GM12878 (cell line): Measurements from ENCODE around the gene EGR4. TPM values are rescaled to one million over a fixed set of nuclear protein-coding genes. Genes with fewer than 3 reads are reported as not detected.

Source experiments
- ATAC-seq: fragments of 200-7000 bp; cut with Tn5 transposase; 3 replicates; pipeline ENCODE4 v1.9.1; 2020; ENCODE audit warnings: mild to moderate bottlenecking, moderate library complexity
- BruUV-seq: library from RNA; stranded (reverse); fragments of 400-500 nt; replicated peaks from 2 replicates; lab custom pipeline; 2021; lab: Mats Ljungman, UMichigan
- CTCF ChIA-PET: fragments of 300-600 bp; sonication (Branson Sonifier 250); formaldehyde crosslinking; extraction: SDS; loops from one replicate; lab custom pipeline; 2021; ENCODE audit warnings: inconsistent platforms; lab: Yijun Ruan, JAX
- POLR2A ChIA-PET: fragments of 350-600 bp; formaldehyde crosslinking; extraction: SDS; loops from one replicate; lab custom pipeline; 2021; ENCODE audit warnings: inconsistent platforms; lab: Charles Lee
- RAD21 ChIA-PET: fragments of 300-600 bp; sonication (Branson Sonifier 250); formaldehyde crosslinking; loops from one replicate; lab custom pipeline; 2023; ENCODE audit warnings: antibody characterized with exemption; ENCODE audit not compliant: unreplicated experiment; lab: Charles Lee
- SMC1A ChIA-PET: fragments of 300-600 bp; sonication (Branson Sonifier 250); formaldehyde crosslinking; loops from one replicate; lab custom pipeline; 2023; ENCODE audit not compliant: unreplicated experiment, uncharacterized antibody; lab: Charles Lee
- DNase-seq: peaks from one replicate; pipeline ENCODE4 v3.0.0-alpha.2; 2011; ENCODE audit warnings: low read depth, low spot score
- FAIRE-seq: peaks from 3 replicates; lab custom pipeline; 2011; peaks lifted over from hg19 to GRCh38; lab: Jason Lieb, UNC
- H2AFZ ChIP-seq: 2 replicates; pipeline ENCODE4 v1.6.0; 2011; ENCODE audit warnings: low read depth, low read length, control low read depth; ENCODE audit not compliant: control insufficient read depth
- H3K27ac ChIP-seq: 2 replicates; pipeline ENCODE4 v1.5.1; 2011; ENCODE audit warnings: control low read depth; ENCODE audit not compliant: control insufficient read depth, insufficient read depth
- H3K27me3 ChIP-seq, 2 experiments: replicated peaks in 1 of 2; 2 replicates each; pipeline versions ENCODE4 v1.6.0 to v1.6.1; 2011; ENCODE audit warnings: low read length in 1 of 2; ENCODE audit not compliant: control insufficient read depth in 2 of 2, insufficient read depth in 2 of 2
- H3K36me3 ChIP-seq, 2 experiments: 2 replicates each; pipeline ENCODE4 v1.5.1; 2011; ENCODE audit warnings: low read length in 1 of 2; ENCODE audit not compliant: control insufficient read depth in 2 of 2, insufficient read depth in 2 of 2
- H3K4me1 ChIP-seq: 2 replicates; pipeline ENCODE4 v1.6.1; 2011; ENCODE audit warnings: mild to moderate bottlenecking, low read length, moderate library complexity, mixed read lengths; ENCODE audit not compliant: control insufficient read depth, insufficient read depth
- H3K4me2 ChIP-seq: 2 replicates; pipeline ENCODE4 v1.6.0; 2011; ENCODE audit warnings: control low read depth; ENCODE audit not compliant: control insufficient read depth, insufficient read depth
- H3K4me3 ChIP-seq: fragments of 200-600 bp; sonication (generic); 2 replicates; pipeline ENCODE4 v1.5.1; 2016
- H3K79me2 ChIP-seq: 2 replicates; pipeline ENCODE4 v1.6.0; 2011; ENCODE audit warnings: low read length; ENCODE audit not compliant: control insufficient read depth, insufficient read depth
- H3K9ac ChIP-seq: 2 replicates; pipeline ENCODE4 v1.8.0; 2011; ENCODE audit warnings: low read length, control low read depth, mixed read lengths; ENCODE audit not compliant: control insufficient read depth, insufficient read depth
- H3K9me3 ChIP-seq: replicated peaks from 3 replicates; pipeline ENCODE4 v1.5.1; 2011; ENCODE audit warnings: mild to moderate bottlenecking, low read length; ENCODE audit not compliant: control insufficient read depth, insufficient read depth
- H4K20me1 ChIP-seq: 2 replicates; pipeline ENCODE4 v1.6.0; 2011; ENCODE audit not compliant: control insufficient read depth, insufficient read depth
- ATF7 ChIP-seq: fragments of 450-650 bp; IDR thresholded peaks from 2 replicates; pipeline ENCODE4 v1.6.1; 2016; ENCODE audit warnings: low read depth, mild to moderate bottlenecking
- CREB1 ChIP-seq: IDR thresholded peaks from 2 replicates; pipeline ENCODE4 v1.6.1; 2012; ENCODE audit warnings: low read depth, mild to moderate bottlenecking, inconsistent platforms
- DPF2 ChIP-seq: fragments of 450-650 bp; IDR thresholded peaks from 2 replicates; pipeline ENCODE4 v1.6.1; 2017; ENCODE audit warnings: mild to moderate bottlenecking
- EZH2 ChIP-seq: IDR thresholded peaks from 2 replicates; pipeline ENCODE4 v1.6.1; 2012; ENCODE audit warnings: low read depth, mild to moderate bottlenecking, control low read depth, inconsistent platforms, low read length, borderline replicate concordance; ENCODE audit not compliant: control insufficient read depth
- IRF5 ChIP-seq: fragments of 450-650 bp; IDR thresholded peaks from 2 replicates; pipeline ENCODE4 v1.6.1; 2017; ENCODE audit warnings: borderline replicate concordance
- JUNB ChIP-seq: IDR thresholded peaks from 2 replicates; pipeline ENCODE4 v1.6.1; 2016; ENCODE audit warnings: antibody characterized with exemption, mild to moderate bottlenecking
- MTA3 ChIP-seq: IDR thresholded peaks from 2 replicates; pipeline ENCODE4 v1.6.1; 2012; ENCODE audit warnings: low read length, inconsistent platforms, borderline replicate concordance
- MXI1 ChIP-seq: fragments of 150-350 bp; IDR thresholded peaks from 2 replicates; pipeline ENCODE4 v1.6.1; 2011; ENCODE audit warnings: low read depth, mild to moderate bottlenecking, inconsistent platforms, low read length, improper control_type of control experiment
- POLR2AphosphoS2 ChIP-seq: IDR thresholded peaks from 2 replicates; pipeline ENCODE4 v1.6.1; 2011; ENCODE audit warnings: low read depth, mild to moderate bottlenecking, low read length, improper control_type of control experiment, moderate library complexity
- RELB ChIP-seq: fragments of 450-650 bp; IDR thresholded peaks from 2 replicates; pipeline ENCODE4 v1.6.1; 2017; ENCODE audit warnings: low read depth, mild to moderate bottlenecking, moderate library complexity
- SMAD5 ChIP-seq: IDR thresholded peaks from 2 replicates; pipeline ENCODE4 v1.6.1; 2016; ENCODE audit warnings: antibody characterized with exemption, low read depth
- SPI1 ChIP-seq: IDR thresholded peaks from 2 replicates; pipeline ENCODE4 v1.6.1; 2011; ENCODE audit warnings: low read depth, mild to moderate bottlenecking, low read length, moderate library complexity, borderline replicate concordance; ENCODE audit not compliant: insufficient read depth
- YBX1 ChIP-seq: fragments of 450-650 bp; IDR thresholded peaks from 2 replicates; pipeline ENCODE4 v1.6.1; 2016; ENCODE audit warnings: antibody characterized with exemption
- ZBTB11 ChIP-seq: fragments of 450-650 bp; formaldehyde crosslinking; IDR thresholded peaks from 2 replicates; pipeline ENCODE4 v1.5.0; 2022; ENCODE audit warnings: mild to moderate bottlenecking, missing genetic modification characterization
- ZBTB33 ChIP-seq: fragments of 450-650 bp; IDR thresholded peaks from 2 replicates; pipeline ENCODE4 v1.6.1; 2017; ENCODE audit warnings: mild to moderate bottlenecking
- WGBS: methylation state at CpG from one replicate; pipeline ENCODE4 v1.1.6; 2016; ENCODE audit warnings: low lambda C conversion rate; ENCODE audit not compliant: insufficient replicate concordance, insufficient coverage; ENCODE audit errors: missing lambda C conversion rate; 5-methylcytosine and 5-hydroxymethylcytosine counted together
- in situ Hi-C: fragments of 300-500 bp; cut with MboI; formaldehyde crosslinking; loops from 9 replicates; pipeline ENCODE4 v1.14.3; 2018; ENCODE audit warnings: mixed read lengths
- intact Hi-C: fragments of 100-400 bp; cut with micrococcal nuclease; formaldehyde crosslinking; loops from one replicate; pipeline ENCODE4 v1.14.2; 2022; ENCODE audit not compliant: unreplicated experiment
- polyA plus RNA-seq, 11 experiments: library from polyadenylated mRNA; depleted of rRNA in 4 of 11; unstranded in 6 of 11; stranded (reverse) in 5 of 11; fragments of >200 nt; fragmentation: Nextera tagmentation in 4 of 11; fragmentation: Illumina TruSeq in 1 of 11; extraction: Ambion mirVana in 4 of 11; extraction: Trizol in 1 of 11; gene quantifications; 1 replicate in 1 of 11; 2 replicates in 10 of 11; pipeline versions ENCODE4 v1.2.1 to v1.2.3, GENCODE V29; 2011 to 2016; ENCODE audit warnings: inconsistent platforms in 2 of 11, missing spikeins in 2 of 11, low read depth in 1 of 11
- total RNA-seq, 4 experiments: library from RNA; depleted of rRNA in 3 of 4; stranded (reverse); fragments of >200 nt in 3 of 4; fragmentation: Illumina TruSeq in 1 of 4; extraction: Trizol in 1 of 4; gene quantifications; 2 replicates each; pipeline versions ENCODE4 v1.2.1 to v1.2.3, GENCODE V29; 2013 to 2021

Gene EGR4
- total and polyA plus RNA-seq, 10 of the 15 experiments (the other 5 are each of a cell fraction or from before 2014, with no cell fraction given) = 0.07 TPM; not detected in 9

- Histone ChIP-seq H3K4me1 (no peaks in the 10 kb centered on the region), H3K4me3 (no peak overlapping the region), H3K36me3 (peaks cover 13 to 22% of the 10 kb centered on the region in 2 experiments; a peak in 3 of 4 replicates), H3K4me2 (no peak overlapping the region), H3K27me3 (no peaks in the 10 kb centered on the region), H2AFZ (no peak overlapping the region), H3K9me3 (no peaks in the 10 kb centered on the region), H3K27ac (no peak overlapping the region), H3K79me2 (no peaks in the 10 kb centered on the region), H4K20me1 (no peaks in the 10 kb centered on the region; the same call in 1 of the 2 replicates)
- in situ Hi-C loops = no loop called here
- no peak for ATAC-seq
- ChIA-PET POLR2A (no interaction called here), SMC1A (no interaction called here)
- DNase-seq = no peak
- WGBS = 98% methylated on average over 4 of the region's 4 CpGs
- BruUV-seq = no TSS peak
- intact Hi-C loops = no loop called here
- FAIRE-seq = no peak
- TF ChIP-seq DPF2 = no peak
- no peak for TF ChIP-seq ZBTB33
- TF ChIP-seq POLR2AphosphoS2 = no peak
- no peak for TF ChIP-seq ATF7
- TF ChIP-seq JUNB = no peak
- no peak for TF ChIP-seq YBX1
- no peak for TF ChIP-seq IRF5
- no peak for TF ChIP-seq EZH2
- no peak for TF ChIP-seq CREB1
- TF ChIP-seq ZBTB11 (CRISPR knock-in tag) = no peak
- TF ChIP-seq MXI1 = no peak
- no peak for TF ChIP-seq MTA3
- no peak for TF ChIP-seq SMAD5
- no peak for TF ChIP-seq SPI1
- no peak for TF ChIP-seq RELB
- TF ChIP-seq, all 136 proteins: peak for 0
- no peak overlapping the region for H3K9ac ChIP-seq
- ChIA-PET CTCF (interaction anchor here (1.1 to 1.4 kb wide), 2 partner anchors 28 to 50 kb away, joined by 3 to 6 read pairs; no protein-coding TSS in a partner anchor), RAD21 (no interaction called here)
These were observed 31.2 kb downstream of the EGR4 start for GRCh38 chr2:73262108-73262651.
